Kasumi-1 (cell line): ENCODE results near the gene LECT2.

ENCODE experiments used
- DNase-seq, 2 experiments: peaks; one replicate each; lab custom pipeline; 2025; lab: John Stamatoyannopoulos, UW

LECT2 gene

DNA sequence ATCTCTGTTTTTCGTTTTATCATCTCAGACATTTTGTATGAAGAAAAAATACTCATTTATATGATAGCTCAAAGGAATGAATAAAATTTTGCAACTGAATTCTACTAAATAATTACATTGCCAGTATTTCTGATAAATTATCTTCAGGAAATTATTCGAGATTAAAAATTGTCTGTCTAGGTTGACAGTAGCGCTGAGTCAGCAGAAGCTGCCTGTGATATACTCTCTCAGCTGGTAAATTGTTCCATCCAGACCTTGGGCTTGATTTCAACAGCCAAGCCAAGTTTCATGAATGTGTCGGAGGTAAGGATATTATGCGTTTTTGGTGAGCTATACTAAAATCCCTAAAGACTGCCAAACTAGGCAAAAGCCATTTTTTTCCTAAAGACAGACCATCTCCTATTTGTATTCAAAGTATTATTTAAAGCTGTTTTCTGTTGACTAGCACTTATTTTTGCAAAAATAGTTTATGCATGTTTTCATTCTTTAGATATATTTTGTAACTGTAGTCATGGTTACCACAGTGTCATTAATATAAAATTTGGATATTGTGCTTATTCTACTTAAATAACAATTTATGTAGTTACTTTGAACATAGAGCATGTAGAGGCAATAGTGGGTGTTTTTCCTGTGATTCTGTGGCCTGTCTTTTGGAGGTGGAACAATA lies 17.4 kb downstream of the LECT2 start:
- no peak for DNase-seq

DNA sequence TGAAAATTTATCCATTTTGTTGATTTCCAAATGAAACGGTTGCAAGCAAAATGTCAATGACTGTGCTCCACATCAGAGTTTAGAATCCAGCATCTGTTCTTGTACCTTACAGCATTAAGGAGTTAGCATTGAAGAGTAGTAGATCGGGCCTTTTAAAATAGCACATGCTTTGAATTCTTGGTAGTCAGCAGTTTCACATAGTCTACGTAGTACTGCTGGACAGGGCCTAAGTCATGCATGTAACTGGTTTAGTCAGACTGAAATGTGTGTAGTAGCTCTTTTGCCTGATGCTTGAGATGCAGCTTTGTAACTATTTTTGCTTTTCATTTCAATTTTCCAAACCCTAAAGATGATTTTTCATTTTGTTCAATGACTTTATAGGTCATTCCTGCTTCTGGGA lies 19.8 kb downstream of the LECT2 start:
- no peak for DNase-seq

DNA sequence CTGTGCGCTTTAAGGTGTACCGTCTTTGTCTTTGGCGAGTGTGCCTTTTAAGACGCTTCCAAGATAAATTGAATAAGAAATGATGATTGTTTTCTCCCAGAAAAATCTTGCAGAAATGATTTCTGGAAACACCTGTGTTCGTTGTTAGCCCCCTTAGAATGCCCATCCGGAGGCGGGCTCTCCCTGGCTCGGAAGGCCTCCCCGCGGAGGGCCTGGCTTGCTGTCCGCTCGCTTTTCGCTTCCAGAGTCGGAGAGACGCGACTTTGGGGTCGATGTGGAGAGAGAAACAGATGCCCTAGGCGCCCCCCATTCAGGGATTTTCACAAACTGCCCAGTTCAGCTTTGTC lies 23.9 kb downstream of the LECT2 start:
- no peak for DNase-seq

DNA sequence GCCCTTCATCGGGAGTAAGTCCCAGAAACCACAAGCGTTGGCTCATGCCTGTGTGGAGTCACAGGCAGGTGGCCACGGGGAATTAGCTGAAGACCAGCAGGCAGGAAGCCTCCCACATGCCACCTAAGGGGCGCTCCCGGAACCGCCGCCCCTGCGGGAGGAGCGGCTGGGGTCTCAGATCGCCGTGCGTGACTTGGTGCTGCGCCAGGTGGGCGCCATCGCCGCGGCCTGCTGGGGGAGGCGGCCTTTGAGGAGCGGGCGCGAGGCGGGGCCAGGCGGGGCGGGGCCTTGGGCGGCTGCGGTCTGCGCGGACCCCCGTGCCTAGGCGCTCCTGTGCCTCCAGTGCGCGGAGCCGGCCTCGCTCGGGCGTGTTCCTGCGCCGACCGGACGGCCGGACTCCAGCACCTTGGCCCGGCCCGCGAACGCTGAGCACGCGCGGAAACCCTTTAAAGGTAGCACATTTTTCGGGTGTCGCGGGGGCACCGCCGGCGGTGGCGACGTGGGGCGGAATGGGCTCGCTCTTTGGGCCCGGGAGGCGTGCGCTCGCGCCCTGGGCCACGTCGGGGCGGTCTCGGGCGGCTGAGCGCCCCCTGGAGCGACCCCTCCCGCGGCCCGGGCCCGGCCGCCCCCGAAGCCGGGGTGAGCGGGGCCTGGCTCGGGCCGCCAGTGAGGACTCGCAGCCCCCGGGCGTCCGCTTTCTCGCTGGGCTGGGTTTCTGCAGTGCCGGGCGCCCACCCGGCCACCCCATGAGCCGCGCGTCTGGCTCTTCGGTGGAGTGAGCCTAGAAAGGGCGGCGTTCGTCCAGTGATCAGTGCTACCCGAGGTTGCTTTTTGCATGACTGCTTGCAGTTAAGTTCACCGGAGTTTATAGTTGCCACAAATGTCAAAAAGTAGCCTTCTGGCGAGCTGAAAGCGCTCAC lies 24.5 kb downstream of the LECT2 start:
- no peak for DNase-seq

DNA sequence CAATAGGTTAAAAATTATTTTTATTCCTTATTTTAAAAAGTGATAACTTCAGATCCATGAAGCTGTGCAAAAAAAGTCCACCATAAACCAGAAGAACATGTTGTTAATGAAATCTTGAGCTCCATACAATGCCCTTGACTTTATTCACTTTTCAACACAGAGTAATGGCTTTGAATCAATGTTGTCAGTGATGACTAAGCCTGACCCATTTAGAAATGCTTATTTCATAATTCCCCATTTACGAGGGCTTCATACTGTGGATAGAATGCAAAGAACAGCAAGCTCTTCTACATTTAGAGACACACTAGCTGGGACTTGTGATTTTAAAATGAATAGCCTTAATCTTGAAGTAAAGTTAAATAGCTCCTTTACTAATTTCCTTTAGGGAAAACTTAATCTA lies 33.4 kb downstream of the LECT2 start:
- no peak for DNase-seq

DNA sequence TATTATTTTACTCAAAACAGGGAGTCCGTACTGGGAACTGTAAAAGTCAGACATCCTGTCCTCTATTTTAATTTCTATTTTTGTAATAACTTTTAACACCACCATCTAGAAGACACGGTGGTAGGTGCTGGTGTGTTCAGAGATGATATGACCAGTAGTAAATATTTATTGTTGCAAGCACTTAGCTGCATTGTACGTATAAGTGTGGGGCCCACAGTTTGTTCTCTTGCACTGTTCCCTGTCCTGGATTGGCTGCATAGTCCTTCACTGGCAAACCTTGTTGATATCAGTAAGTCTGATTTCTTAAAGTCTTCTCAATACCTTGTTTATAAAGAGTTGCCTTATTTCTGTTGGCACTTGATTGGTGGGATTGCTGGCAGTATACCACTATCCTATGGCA lies 34.6 kb downstream of the LECT2 start:
- DNase-seq = no peak

DNA sequence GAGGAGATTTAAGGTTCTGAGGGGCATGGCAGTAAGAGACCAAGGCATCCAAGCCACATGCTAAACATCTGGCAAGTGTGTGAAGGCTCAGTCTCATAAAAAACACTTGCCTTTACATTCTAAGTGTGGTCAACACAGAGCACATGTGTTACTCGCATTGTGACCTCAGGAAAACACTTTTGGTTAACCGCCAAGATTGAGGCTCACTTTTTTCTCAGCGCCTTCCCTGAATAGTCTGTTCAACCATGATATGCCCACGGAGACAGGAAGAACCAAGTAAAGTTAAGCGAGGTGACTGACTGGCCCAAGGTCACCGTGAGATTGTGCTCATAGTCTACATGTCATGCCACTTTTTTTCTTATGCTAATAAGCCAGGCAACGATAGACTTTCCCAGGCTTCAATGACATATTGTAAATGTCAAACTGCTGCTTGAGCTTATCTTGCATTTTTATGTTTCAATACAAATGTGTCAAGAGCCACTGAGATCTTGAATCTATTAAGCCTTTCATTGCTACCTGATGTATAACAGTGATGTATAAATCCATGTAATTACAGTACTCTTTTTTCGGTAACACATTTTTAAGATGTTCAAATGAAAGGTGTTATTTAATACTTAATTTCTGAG lies 38.0 kb downstream of the LECT2 start:
- DNase-seq = no peak

DNA sequence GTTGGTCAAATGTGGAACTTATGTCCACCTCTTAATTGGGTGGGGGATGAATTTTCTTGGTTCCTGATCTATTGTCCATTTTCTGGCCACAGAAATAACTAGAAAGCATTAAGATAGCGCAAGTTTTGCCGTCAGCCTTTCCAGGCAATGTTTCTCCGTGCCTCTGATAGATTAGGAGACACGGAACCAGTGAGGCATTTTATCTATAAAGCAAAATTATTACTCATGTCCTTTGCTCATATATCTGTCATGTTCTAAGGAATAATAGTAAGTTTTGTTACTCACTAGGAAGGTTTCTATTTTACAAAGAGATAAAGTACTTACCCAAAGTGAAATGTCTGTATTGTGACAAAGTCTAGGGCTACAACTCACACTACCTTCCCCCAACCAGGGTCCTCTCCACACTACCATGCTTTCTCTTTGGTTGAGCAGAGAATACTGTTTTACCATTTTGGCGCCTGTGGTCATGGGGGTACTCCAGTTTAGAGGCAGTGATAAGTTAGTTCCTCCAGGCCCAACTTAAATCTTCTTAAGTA lies 39.2 kb downstream of the LECT2 start:
- DNase-seq = no peak

DNA sequence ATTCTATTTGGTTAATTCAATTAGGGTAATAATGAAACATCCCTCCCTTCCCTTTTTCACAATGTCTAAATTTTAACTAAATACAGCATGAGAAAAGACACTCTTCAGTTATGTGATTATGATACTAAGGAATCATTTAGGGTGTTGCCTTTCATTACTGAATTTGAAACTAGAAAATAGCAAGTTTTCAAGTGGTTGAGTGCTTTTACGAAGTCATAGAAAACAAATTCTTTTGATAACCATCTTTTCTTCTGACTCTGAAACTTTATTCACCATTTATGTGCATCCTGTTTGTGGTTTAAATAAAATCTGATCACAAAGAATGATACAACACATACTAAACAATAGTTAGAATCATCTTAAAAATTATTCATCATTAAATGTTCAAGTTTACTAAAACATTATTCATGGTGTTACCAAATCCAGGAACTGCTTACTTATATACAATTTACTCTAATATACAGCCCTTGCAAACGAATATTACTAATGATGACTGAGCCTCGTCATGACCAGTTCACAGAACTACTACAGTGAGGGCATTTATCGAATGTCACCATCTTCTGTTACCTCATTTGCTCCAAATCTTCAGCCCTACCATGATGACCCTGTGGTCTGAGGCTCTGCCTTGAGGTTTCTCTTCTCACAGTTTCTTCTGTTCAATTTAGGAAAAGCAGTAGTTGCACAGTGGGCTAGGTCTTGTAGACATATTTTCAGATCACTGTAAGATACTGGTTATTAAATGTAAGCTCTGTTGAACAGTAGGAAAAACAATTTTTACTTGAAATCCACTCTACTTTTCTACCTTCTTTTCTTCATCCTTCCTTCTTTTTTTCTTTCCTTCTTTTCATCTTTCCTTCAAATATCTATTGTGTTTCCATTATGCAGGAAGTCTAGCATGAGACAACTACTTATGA lies 40.8 kb downstream of the LECT2 start:
- DNase-seq = no peak

DNA sequence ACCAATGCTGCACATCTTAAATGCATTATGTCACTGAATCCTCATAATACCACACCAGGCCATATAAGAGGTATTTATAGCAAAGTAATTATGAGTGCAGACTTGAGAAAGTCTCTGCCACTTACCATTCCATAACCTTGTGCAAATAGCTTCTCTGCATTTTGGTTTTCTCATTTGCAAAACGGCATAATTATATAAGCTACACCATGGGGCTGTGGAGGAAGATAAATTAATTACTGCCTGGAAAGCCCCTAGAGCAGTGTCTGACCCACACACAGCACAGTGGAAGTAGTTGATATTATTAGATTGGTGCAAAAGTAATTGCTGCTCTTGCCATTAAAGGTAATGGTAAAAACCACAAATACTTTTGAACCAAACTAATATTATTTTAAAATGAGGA lies 49.6 kb downstream of the LECT2 start:
- no peak for DNase-seq

DNA sequence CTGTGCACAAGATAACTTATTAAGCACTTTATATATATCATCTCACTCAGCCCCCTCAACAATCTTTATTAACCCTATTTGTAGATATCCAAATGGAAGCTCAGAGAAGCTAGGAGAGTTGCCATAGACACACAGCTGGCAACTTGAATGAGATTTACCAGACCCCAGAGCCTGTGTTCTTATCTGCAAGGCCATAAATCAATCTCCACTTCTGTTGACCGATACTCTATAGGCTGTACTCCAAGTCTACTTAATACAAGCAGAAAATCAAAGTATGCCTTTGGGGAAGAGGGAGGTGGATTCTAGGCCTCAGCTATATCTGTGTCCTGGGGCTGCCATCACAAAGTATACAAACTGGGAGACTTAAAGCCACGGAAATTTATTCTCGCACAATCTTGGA lies 53.1 kb downstream of the LECT2 start:
- no peak for DNase-seq

DNA sequence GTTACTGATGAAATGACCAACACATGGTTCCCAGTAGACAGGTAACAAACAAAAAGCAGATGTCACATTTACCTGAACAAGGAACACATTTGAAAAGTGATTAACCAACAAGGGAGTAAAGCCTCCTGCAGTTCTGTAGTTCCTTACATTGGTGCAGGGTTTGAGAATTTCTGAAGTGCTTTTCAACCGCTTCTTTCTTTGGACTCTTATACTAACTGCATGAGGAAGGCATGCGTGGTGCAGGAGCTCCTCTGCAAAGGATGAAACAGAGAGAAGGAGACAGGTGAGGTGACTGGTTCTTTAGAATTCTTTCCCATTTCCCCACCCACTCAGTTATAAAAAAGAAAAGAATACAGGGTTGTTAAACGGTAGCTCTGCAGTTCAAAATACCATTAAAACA lies 54.5 kb downstream of the LECT2 start:
- no peak for DNase-seq

DNA sequence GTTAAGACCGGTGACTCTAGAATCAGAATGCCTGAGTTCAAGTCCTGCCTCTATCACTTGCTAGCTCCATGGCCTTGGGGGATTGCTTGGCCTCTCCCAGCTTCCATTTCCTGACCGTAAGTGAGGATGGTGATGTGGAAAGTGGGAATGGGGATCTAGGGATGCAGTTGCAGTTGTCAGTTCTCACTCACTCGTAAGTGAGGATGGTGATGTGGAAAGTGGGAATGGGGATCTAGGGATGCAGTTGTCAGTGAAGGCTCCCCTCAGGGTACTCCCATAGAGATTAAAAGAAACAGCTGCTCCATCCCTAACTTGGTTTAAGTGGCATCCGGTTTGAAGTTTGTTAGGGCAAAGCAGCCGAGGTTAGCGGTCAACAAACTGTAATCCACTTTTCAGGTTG lies 56.1 kb downstream of the LECT2 start:
- no peak for DNase-seq
